Esophagus muscularis mucosa (tissue), 4 donors: ENCODE measurements around the gene PNPLA7. TPM values are rescaled to one million over a fixed set of nuclear protein-coding genes. Genes with fewer than 3 reads are reported as not detected.

Source experiments
- DNase-seq: peaks from one replicate; pipeline ENCODE4 v3.0.0-alpha.2; 2017; ENCODE audit errors: extremely low spot score
- H3K27ac ChIP-seq, 4 donors: fragments of 200-600 bp; sonication (generic); replicated peaks in 1 of 4; 1 replicate in 3 of 4; 2 replicates in 1 of 4; pipeline ENCODE4 v1.5.1; 2016 to 2019; ENCODE audit warnings: mild to moderate bottlenecking in 1 of 4
- H3K27me3 ChIP-seq, 4 donors: fragments of 200-600 bp; sonication (generic); one replicate each; pipeline versions ENCODE4 v1.5.1 to v1.6.0; 2016 to 2019
- H3K36me3 ChIP-seq, 4 donors: fragments of 200-600 bp; sonication (generic); one replicate each; pipeline ENCODE4 v1.5.1; 2016 to 2019
- H3K4me1 ChIP-seq, 4 donors: fragments of 200-600 bp; sonication (generic); one replicate each; pipeline ENCODE4 v1.5.1; 2016 to 2019
- H3K4me3 ChIP-seq, 4 donors: fragments of 200-600 bp; sonication (generic); 1 replicate in 2 of 4; 2 replicates in 2 of 4; pipeline ENCODE4 v1.5.1; 2016 to 2019; ENCODE audit warnings: mild to moderate bottlenecking in 4 of 4, moderate library complexity in 1 of 4
- H3K9me3 ChIP-seq, 4 donors: fragments of 200-600 bp; sonication (generic); 1 replicate in 3 of 4; 2 replicates in 1 of 4; pipeline ENCODE4 v1.5.1; 2016 to 2019
- CTCF ChIP-seq, 3 experiments: fragments of 200-600 bp in 2 of 3; fragments of 450-650 bp in 1 of 3; sonication (generic) in 2 of 3; IDR thresholded peaks; one replicate each; pipeline ENCODE4 v1.5.1; 2017 to 2019; ENCODE audit warnings: antibody characterized with exemption in 3 of 3, mild to moderate bottlenecking in 2 of 3, moderate library complexity in 1 of 3
- EP300 ChIP-seq: sonication (generic); formaldehyde crosslinking; IDR thresholded peaks from one replicate; pipeline ENCODE4 v1.6.1; 2017; ENCODE audit warnings: antibody characterized with exemption
- POLR2A ChIP-seq: fragments of 450-650 bp; IDR thresholded peaks from one replicate; pipeline ENCODE4 v1.6.1; 2017; ENCODE audit warnings: antibody characterized with exemption, moderate library complexity, mild to moderate bottlenecking, low read depth
- POLR2AphosphoS5 ChIP-seq, 2 donors: sonication (generic); formaldehyde crosslinking; IDR thresholded peaks; one replicate each; pipeline ENCODE4 v1.6.1; 2017; ENCODE audit warnings: antibody characterized with exemption in 2 of 2
- WGBS: methylation state at CpG from one replicate; pipeline ENCODE4 v1.1.5; 2018; 5-methylcytosine and 5-hydroxymethylcytosine counted together
- intact Hi-C: fragments of 100-400 bp; cut with DNase I; formaldehyde crosslinking; loops from one replicate; pipeline ENCODE4 v1.15.1; 2023
- total RNA-seq, 4 donors: library from RNA; depleted of rRNA; stranded (reverse); fragments of >200 nt; gene quantifications; one replicate each; pipeline versions ENCODE4 v1.1.0 to v1.2.1, GENCODE V29; 2016

PNPLA7 gene
- total RNA-seq, 4 donors from 2014 or later, result 3.0 to 6.2 (median 4.0) TPM

- Histone ChIP-seq H3K27me3 (peaks cover 0 to 75% (median 11%) of the 10 kb centered on the region in 4 donors), H3K27ac (no peak overlapping the region), H3K4me1 (peaks cover 7 to 20% (median 19%) of the 10 kb centered on the region in 4 donors), H3K36me3 (no peaks in the 10 kb centered on the region), H3K4me3 (no peak overlapping the region), H3K9me3 (no peaks in the 10 kb centered on the region)
- TF ChIP-seq CTCF (IDR thresholded peaks at IDR 0.05) (no peak), POLR2AphosphoS5 (IDR thresholded peaks at IDR 0.05) (no peak), EP300 (no peak), POLR2A (no peak)
- WGBS, result 85% methylated on average over 18 of the region's 40 CpGs
- intact Hi-C loops, result no loop called here
- no peak for DNase-seq
These were observed 112.3 kb downstream of the PNPLA7 start for GRCh38 chr9:137437691-137438590.

DNA sequence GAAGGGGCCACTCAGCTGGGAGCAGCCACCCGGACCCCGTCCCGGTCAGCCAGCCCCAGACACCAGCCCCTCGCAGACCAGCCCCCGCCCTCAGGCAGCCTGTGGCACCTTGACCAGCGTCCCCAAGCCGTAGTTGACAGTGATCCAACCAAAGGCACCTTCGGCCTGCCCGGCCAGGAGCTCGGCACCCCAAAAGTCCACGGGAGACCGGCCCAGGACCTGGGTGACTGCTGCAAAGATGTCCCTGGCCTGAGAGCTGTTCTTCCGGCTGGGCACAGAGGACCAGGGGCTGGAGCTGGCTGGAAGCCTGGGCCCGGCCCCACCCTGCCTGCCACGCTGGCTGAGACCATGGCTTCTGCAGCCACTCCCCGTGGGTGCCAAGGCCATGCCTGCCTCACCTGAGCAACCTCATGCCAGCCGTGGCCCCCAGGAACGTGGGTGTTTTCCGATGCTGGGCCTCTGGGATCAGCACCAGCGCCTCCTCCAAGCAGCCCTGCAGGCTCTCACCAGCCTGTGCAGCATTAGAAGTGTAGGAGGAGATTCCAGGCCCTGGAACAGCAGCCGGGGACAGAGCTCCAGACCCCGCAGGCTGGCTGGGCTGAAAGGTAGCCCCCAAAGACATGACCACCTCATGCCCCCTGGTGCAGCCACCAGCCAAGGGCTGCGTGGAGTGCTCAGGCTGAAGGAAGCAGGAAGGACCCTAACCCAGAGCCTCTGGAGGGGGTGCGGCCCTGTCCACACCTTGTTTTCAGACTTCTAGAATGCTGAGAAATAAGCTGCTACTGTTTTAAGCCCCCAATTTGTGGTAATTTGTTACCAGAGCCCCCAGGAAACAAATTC lies 113.2 kb downstream of the PNPLA7 start:
- Histone ChIP-seq H3K27me3 (peaks cover 0 to 67% (median 9%) of the 10 kb centered on the region in 4 donors), H3K36me3 (no peaks in the 10 kb centered on the region), H3K9me3 (no peaks in the 10 kb centered on the region), H3K27ac (no peak overlapping the region), H3K4me3 (no peak overlapping the region), H3K4me1 (peaks cover 7 to 19% (median 18%) of the 10 kb centered on the region in 4 donors)
- 95% methylated on average over 12 of the region's 24 CpGs for WGBS
- no peak for DNase-seq
- no peak for TF ChIP-seq POLR2A
- no peak for TF ChIP-seq CTCF (IDR thresholded peaks at IDR 0.05)
- TF ChIP-seq EP300, result no peak
- TF ChIP-seq POLR2AphosphoS5 (IDR thresholded peaks at IDR 0.05), result no peak
- intact Hi-C loops, result no loop called here

- TF ChIP-seq CTCF (IDR thresholded peaks at IDR 0.05) (no peak), POLR2A (no peak), POLR2AphosphoS5 (IDR thresholded peaks at IDR 0.05) (no peak), EP300 (no peak)
- Histone ChIP-seq H3K27ac (no peak overlapping the region), H3K4me1 (peaks cover 0 to 11% (median 10%) of the 10 kb centered on the region in 4 donors), H3K36me3 (no peaks in the 10 kb centered on the region), H3K4me3 (no peak overlapping the region), H3K9me3 (no peaks in the 10 kb centered on the region), H3K27me3 (peaks cover 0 to 64% (median 1%) of the 10 kb centered on the region in 4 donors)
- DNase-seq, result no peak
- intact Hi-C loops, result no loop called here
- WGBS, result 80% methylated on average over 1 of the region's 42 CpGs
These were observed 114.0 kb downstream of the PNPLA7 start for GRCh38 chr9:137435980-137436760.

- Histone ChIP-seq H3K27ac (no peak overlapping the region), H3K4me3 (no peak overlapping the region), H3K9me3 (no peaks in the 10 kb centered on the region), H3K27me3 (peaks cover 0 to 70% (median 0%) of the 10 kb centered on the region in 4 donors), H3K4me1 (peaks cover 0 to 12% (median 10%) of the 10 kb centered on the region in 4 donors), H3K36me3 (no peaks in the 10 kb centered on the region)
- 39% methylated on average over 2 of the region's 20 CpGs for WGBS
- intact Hi-C loops, result no loop called here
- DNase-seq, result no peak
- TF ChIP-seq CTCF (IDR thresholded peaks at IDR 0.05) (no peak), EP300 (no peak), POLR2AphosphoS5 (IDR thresholded peaks at IDR 0.05) (no peak), POLR2A (no peak)
These were observed 114.8 kb downstream of the PNPLA7 start for GRCh38 chr9:137435381-137435891.
